KBM-7 (cell line): Measurements from ENCODE around the gene FAM169A.
"Not testable (repeated sequence)": the region's sequence is repeated elsewhere in the genome, so short reads cannot be mapped to it uniquely, and the experiment has no call there.

Source experiments
- DNase-seq: peaks from one replicate; pipeline ENCODE4 v3.0.0-alpha.2; 2015
- in situ Hi-C: fragments of 300-500 bp; cut with MboI; formaldehyde crosslinking; loops from 2 replicates; pipeline ENCODE4 v1.14.3; 2020; ENCODE audit warnings: low sequenced_read_pairs, low pct_unique_long_range_greater_than_20kb, mixed read lengths

FAM169A gene

GRCh38 chr5:74748742-74749141 lies 117.4 kb downstream of the FAM169A start:
- in situ Hi-C loops, DNase-seq: not testable (repeated sequence)

GRCh38 chr5:74738406-74738805 lies 127.8 kb downstream of the FAM169A start:
- in situ Hi-C loops = no loop called here
- DNase-seq = no peak

GRCh38 chr5:74736759-74737158 lies 129.4 kb downstream of the FAM169A start:
- in situ Hi-C loops = no loop called here
- DNase-seq = no peak
